GM23338 (cell line): ENCODE results near the gene RELCH. TPM values are rescaled to one million over a fixed set of nuclear protein-coding genes. Genes with fewer than 3 reads are reported as not detected.

ENCODE experiments used
- ATAC-seq: fragments of 200-7000 bp; cut with Tn5 transposase; 3 replicates; pipeline ENCODE4 v1.9.1; 2020
- DNase-seq: peaks from one replicate; pipeline ENCODE4 v3.0.0-alpha.2; 2015; ENCODE audit warnings: low spot score
- H2AFZ ChIP-seq: fragments of 200-600 bp; sonication (generic); 2 replicates; pipeline ENCODE4 v1.8.0; 2016; ENCODE audit warnings: antibody characterized with exemption, mild to moderate bottlenecking, moderate library complexity
- H3F3A ChIP-seq: fragments of 200-600 bp; sonication (generic); replicated peaks from 2 replicates; pipeline ENCODE4 v1.8.0; 2017; ENCODE audit warnings: antibody characterized with exemption, mixed run types, low read depth
- H3K27ac ChIP-seq: fragments of 200-600 bp; sonication (generic); 2 replicates; pipeline ENCODE4 v1.6.1; 2016; ENCODE audit warnings: low read depth
- H3K27me3 ChIP-seq: fragments of 200-600 bp; sonication (generic); 2 replicates; pipeline ENCODE4 v1.8.0; 2016; ENCODE audit warnings: mild to moderate bottlenecking, mixed run types, moderate library complexity; ENCODE audit not compliant: insufficient read depth
- H3K36me3 ChIP-seq: fragments of 200-600 bp; sonication (generic); 2 replicates; pipeline ENCODE4 v1.8.0; 2016; ENCODE audit warnings: mild to moderate bottlenecking; ENCODE audit not compliant: insufficient read depth
- H3K4me1 ChIP-seq: fragments of 200-600 bp; sonication (generic); 2 replicates; pipeline ENCODE4 v1.8.0; 2016; ENCODE audit warnings: mild to moderate bottlenecking, moderate library complexity; ENCODE audit not compliant: insufficient read depth
- H3K4me2 ChIP-seq: fragments of 200-600 bp; sonication (generic); 2 replicates; pipeline ENCODE4 v1.7.1; 2017; ENCODE audit warnings: mixed run types
- H3K4me3 ChIP-seq: fragments of 200-600 bp; sonication (generic); 2 replicates; pipeline ENCODE4 v1.6.1; 2016; ENCODE audit warnings: mixed run types
- H3K79me2 ChIP-seq: fragments of 200-600 bp; sonication (generic); replicated peaks from 2 replicates; pipeline ENCODE4 v1.8.0; 2017; ENCODE audit warnings: mild to moderate bottlenecking; ENCODE audit not compliant: insufficient read depth
- H3K9me2 ChIP-seq: fragments of 200-600 bp; sonication (generic); 2 replicates; pipeline ENCODE4 v1.8.0; 2017; ENCODE audit not compliant: insufficient read depth
- H4K20me1 ChIP-seq: fragments of 200-600 bp; sonication (generic); replicated peaks from 2 replicates; pipeline ENCODE4 v1.8.0; 2017; ENCODE audit warnings: mild to moderate bottlenecking; ENCODE audit not compliant: insufficient read depth
- H3K27ac Mint-ChIP-seq: 2 replicates; pipeline ENCODE4 v1.8.0; 2020; ENCODE audit warnings: inconsistent platforms, mild to moderate bottlenecking, moderate library complexity, mixed read lengths
- H3K27me3 Mint-ChIP-seq: 3 replicates; pipeline ENCODE4 v1.8.0; 2022; ENCODE audit warnings: low read depth, mild to moderate bottlenecking, moderate library complexity, mixed read lengths, inconsistent platforms; ENCODE audit not compliant: insufficient read depth, poor library complexity
- H3K36me3 Mint-ChIP-seq: 3 replicates; pipeline ENCODE4 v1.8.0; 2021; ENCODE audit warnings: low read depth, mild to moderate bottlenecking, inconsistent platforms, moderate library complexity, mixed read lengths
- H3K4me1 Mint-ChIP-seq: 3 replicates; pipeline ENCODE4 v1.8.0; 2020; ENCODE audit warnings: mild to moderate bottlenecking, inconsistent platforms, mixed read lengths
- H3K4me3 Mint-ChIP-seq: 3 replicates; pipeline ENCODE4 v1.8.0; 2021; ENCODE audit warnings: moderate library complexity, mild to moderate bottlenecking, inconsistent platforms, mixed read lengths
- H3K9me3 Mint-ChIP-seq: 3 replicates; pipeline ENCODE4 v1.8.0; 2020; ENCODE audit warnings: moderate library complexity, mild to moderate bottlenecking, inconsistent platforms, mixed read lengths
- CTCF ChIP-seq, 2 experiments: fragments of 200-600 bp in 1 of 2; sonication (generic) in 1 of 2; conservative IDR thresholded peaks; 2 replicates each; pipeline versions ENCODE4 v1.5.1 to v1.6.1; 2016 to 2017; ENCODE audit warnings: antibody characterized with exemption in 2 of 2, low read depth in 2 of 2, mild to moderate bottlenecking in 2 of 2, moderate library complexity in 1 of 2
- EZH2 ChIP-seq: fragments of 200-600 bp; sonication (generic); IDR thresholded peaks from one replicate; pipeline ENCODE4 v1.8.0; 2017; ENCODE audit warnings: antibody characterized with exemption, mild to moderate bottlenecking, low read depth; ENCODE audit not compliant: unreplicated experiment
- REST ChIP-seq: IDR thresholded peaks from one replicate; pipeline ENCODE4 v1.6.1; 2018; ENCODE audit warnings: antibody characterized with exemption; ENCODE audit not compliant: unreplicated experiment
- ZNF462 ChIP-seq: fragments of 250-450 bp; sonication (Bioruptor Pico); IDR thresholded peaks from 2 replicates; pipeline ENCODE4 v1.5.0; 2020; ENCODE audit warnings: mild to moderate bottlenecking, moderate library complexity
- polyA plus RNA-seq: library from polyadenylated mRNA; unstranded; fragments of >200 nt; fragmentation: Nextera tagmentation; extraction: Ambion mirVana; gene quantifications from 2 replicates; pipeline ENCODE4 v1.2.1, GENCODE V29; 2016
- total RNA-seq: library from RNA; depleted of rRNA; stranded (reverse); fragments of >200 nt; shearing (Covaris generic); gene quantifications from 2 replicates; pipeline ENCODE4 v1.2.3, GENCODE V29; 2014

RELCH gene
- total and polyA plus RNA-seq, 2 experiments from 2014 or later, result 8.8 to 56.4 TPM

- no peak for TF ChIP-seq CTCF (conservative IDR thresholded peaks at IDR 0.05; ENCODE audit: low read depth in 2 of 2)
- no peak for TF ChIP-seq ZNF462 (CRISPR knock-in tag)
- TF ChIP-seq EZH2, result no peak
Observed at GRCh38 chr18:62300359-62300963, 113.4 kb downstream of the RELCH start (continued).

GRCh38 chr18:62301322-62301721 is 114.3 kb downstream of the RELCH start:
- Histone ChIP-seq H3K4me1 (peaks cover 9% of the 10 kb centered on the region), H3K4me2 (no peak overlapping the region), H3K27ac (no peak overlapping the region), H3K4me3 (no peak overlapping the region), H3K79me2 (no peaks in the 10 kb centered on the region), H3F3A (no peaks in the 10 kb centered on the region), H4K20me1 (no peaks in the 10 kb centered on the region), H3K27me3 (no peaks in the 10 kb centered on the region), H3K9me2 (no peaks in the 10 kb centered on the region), H3K36me3 (no peaks in the 10 kb centered on the region), H2AFZ (no peak overlapping the region)
- H3K27me3 Mint-ChIP-seq, result no peaks in the 10 kb centered on the region
- H3K9me3 Mint-ChIP-seq, result no peaks in the 10 kb centered on the region
- DNase-seq (no peak), ATAC-seq (no peak)
- no peak for TF ChIP-seq REST
- H3K4me1 Mint-ChIP-seq, result peaks cover 7% of the 10 kb centered on the region; the same call in 2 of the 3 replicates
- no peak overlapping the region for H3K27ac Mint-ChIP-seq
- no peak overlapping the region for H3K4me3 Mint-ChIP-seq
- H3K36me3 Mint-ChIP-seq, result peaks cover 11% of the 10 kb centered on the region; the same call in 2 of the 3 replicates
